Stimulated activated CD4-positive, alpha-beta T cell treated with anti-CD3 and anti-CD28 coated beads, Interleukin-1b, Interleukin-23, amount 100 ng/mL, for 24 hours (primary cell): ENCODE results near the gene DCUN1D4.

Experiments
- DNase-seq, 4 experiments: peaks; one replicate each; pipeline ENCODE4 v3.0.0-alpha.2; 2020; ENCODE audit warnings: low read depth in 4 of 4, low spot score in 1 of 4

DCUN1D4 gene

GRCh38 chr4:51853027-51853682 is 10.2 kb downstream of the DCUN1D4 start:
- DNase-seq: no peak

DNA sequence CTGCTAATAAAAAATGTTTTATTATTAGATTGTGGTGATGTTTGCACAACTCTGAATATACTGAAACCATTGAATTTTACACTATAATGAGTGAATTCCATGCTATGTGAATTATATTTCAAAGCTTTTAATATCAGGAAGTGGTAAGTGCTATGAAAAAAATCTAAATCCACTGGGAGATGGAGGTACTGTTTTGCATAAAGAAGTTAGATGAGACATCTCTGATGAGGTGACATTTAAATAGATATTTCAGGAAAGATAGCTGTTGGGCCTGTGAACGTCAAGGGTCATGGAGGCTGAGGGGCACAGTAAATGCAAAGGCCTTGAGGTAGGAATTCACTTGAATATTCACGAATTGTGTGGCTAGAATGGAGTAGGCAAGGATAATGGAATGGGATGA is 12.3 kb downstream of the DCUN1D4 start:
- DNase-seq: no peak

- no peak for DNase-seq
Observed at GRCh38 chr4:51855751-51856150, 12.8 kb downstream of the DCUN1D4 start.

DNA sequence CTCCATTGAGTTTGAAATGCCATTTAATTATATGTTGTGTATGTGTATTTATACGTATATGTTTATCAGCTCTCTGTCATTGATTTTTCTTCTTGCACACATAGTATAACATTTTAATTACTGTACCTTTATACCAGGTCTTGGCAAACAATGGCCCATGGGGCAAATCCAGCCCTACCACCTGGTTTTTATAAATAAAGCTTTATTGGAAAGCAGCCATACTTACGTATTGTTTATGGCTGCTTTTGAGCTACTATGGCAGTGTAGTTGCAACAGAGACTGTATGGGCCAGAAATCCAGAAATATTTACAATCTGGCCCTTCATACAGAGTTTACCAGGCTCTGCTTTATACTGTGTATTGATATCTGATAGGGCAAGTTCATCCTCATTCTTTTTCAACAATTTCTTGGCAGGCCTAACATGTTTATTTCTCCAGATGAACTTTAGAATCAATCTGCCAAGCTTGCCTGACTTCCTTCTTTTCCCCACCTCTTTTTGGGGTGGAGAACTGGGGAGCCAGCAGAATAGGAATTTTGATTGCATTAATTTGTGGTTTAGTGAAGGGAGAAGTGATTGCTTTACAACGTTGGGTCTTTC is 15.8 kb downstream of the DCUN1D4 start:
- no peak for DNase-seq

DNA sequence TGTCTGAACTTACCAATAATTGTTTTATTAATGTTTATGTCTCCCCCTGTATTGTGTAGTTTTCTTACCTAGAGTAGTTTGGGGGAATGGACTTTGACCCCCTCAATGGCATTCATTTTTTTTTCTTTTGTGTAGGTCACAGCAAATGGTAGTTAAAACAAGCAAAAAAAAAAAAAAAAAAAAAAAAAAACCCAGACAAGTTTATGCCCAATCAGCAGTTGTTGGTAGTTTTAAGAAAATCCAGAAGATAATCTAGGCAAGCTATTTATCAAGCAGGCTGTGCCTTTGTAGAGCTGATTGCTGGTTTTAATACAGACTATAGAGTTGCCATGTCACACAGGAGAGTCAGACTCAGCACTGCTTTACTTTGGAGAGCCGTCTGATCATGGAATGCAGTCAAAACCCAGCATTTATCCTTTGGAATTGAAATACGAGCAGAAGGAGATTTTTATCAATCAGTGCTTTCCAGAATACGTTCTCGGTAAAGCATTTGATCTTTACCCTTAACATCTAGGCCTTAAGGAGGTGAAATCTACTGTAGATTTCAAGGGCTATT is 16.6 kb downstream of the DCUN1D4 start:
- no peak for DNase-seq

DNA sequence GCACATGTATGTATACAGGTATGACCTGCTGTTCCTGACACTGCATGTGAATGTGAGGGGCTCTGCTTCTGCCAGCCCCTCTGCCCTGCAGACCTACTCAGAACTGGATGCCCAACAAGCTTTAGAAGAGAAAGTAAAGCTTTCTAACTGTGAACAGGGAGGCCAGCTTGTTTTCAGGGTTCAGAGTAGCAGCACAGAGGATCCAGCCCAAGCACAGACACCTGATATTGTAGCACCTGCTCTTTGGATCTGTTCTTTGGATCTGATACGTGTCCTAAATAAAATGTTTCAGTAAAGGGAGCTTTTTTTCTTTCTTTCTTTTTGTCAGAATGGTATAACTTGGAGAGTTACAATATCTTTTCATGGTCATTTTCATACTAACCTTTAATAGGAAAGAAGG is 19.2 kb downstream of the DCUN1D4 start:
- no peak for DNase-seq

- DNase-seq: no peak
Observed at GRCh38 chr4:51862781-51863180, 19.8 kb downstream of the DCUN1D4 start.

DNA sequence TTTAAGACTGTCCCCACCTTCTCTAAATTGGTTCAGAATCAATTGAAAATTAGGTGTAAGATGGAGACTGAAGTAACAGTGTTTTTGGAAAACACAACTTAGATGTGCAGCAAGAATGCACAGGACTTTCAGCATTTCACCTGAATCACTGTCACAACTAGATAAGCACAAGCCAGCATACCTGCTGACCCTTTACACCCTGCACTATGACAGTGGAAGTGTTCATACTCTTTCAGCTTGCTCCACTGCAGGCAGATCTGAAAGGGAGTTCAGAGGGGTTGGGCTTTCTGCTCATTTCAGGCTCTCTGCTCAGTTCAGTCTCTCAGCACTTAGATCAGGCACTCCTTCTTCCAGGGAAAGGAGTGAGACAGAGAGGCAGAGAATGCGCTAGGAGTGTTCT is 22.8 kb downstream of the DCUN1D4 start:
- DNase-seq: no peak

DNA sequence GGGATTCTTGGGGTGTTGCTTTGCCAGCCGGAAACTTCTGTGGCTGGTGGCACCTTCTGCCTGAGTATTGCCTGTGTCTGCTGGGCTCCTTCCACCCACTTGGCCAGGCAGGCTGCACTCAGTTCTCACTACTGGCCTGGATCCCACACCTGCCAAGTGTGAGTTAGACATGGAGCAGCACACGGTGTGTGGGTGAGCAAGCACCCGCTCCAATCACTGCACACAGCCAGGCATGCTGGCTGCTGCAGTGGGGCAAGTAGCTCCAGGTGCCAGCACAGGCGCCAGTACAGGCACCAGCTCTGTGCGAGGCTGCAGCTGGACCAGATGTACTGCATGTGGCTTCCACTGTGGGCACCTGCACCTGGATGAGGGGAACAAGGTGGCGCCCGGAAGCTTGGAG is 23.9 kb downstream of the DCUN1D4 start:
- no peak for DNase-seq

- no peak for DNase-seq
Observed at GRCh38 chr4:51867689-51868448, 24.9 kb downstream of the DCUN1D4 start.

DNA sequence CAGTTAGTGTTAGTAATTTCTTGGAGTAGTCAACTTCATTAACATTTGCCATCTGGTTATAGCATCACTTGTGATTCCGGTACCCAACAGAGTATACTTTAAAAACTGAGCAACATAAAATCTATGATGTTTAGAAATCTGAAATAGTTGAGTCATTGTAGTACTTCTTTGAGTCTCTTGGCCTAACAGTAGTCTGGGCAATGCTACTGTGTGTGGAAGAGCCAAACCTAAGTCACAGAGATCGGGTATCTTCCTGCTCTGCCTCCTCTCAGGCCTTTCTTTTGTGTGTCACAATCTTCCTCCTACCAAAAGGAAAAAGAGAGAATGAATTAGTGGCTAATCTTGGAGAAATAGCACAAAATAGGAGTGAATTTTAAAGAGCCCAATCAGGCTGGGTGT is 25.5 kb downstream of the DCUN1D4 start:
- no peak for DNase-seq

- no peak for DNase-seq
Observed at GRCh38 chr4:51870441-51871188, 27.7 kb downstream of the DCUN1D4 start.

- DNase-seq: no peak
Observed at GRCh38 chr4:51872283-51872997, 29.5 kb downstream of the DCUN1D4 start.

DNA sequence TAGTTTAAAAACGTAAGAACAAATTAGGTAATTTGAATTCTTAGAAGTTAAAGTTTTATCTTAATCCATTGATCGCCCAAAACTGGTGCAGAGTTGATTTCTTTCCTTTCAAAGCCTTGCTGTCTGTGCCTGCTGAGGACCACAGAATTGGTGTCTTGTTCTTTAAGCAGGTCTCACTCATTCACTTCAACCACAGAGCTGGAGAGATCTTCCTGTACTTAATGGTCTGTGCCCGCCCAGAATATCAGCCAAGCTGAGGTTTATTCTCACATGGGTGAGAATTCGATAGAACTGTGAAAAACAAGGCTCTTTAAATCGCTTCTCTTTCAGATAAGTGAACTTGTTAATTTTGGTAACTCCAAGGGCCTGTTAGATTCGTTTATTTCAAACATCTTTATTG is 31.6 kb downstream of the DCUN1D4 start:
- no peak for DNase-seq

- DNase-seq: no peak
Observed at GRCh38 chr4:51878431-51878830, 35.5 kb downstream of the DCUN1D4 start.

DNA sequence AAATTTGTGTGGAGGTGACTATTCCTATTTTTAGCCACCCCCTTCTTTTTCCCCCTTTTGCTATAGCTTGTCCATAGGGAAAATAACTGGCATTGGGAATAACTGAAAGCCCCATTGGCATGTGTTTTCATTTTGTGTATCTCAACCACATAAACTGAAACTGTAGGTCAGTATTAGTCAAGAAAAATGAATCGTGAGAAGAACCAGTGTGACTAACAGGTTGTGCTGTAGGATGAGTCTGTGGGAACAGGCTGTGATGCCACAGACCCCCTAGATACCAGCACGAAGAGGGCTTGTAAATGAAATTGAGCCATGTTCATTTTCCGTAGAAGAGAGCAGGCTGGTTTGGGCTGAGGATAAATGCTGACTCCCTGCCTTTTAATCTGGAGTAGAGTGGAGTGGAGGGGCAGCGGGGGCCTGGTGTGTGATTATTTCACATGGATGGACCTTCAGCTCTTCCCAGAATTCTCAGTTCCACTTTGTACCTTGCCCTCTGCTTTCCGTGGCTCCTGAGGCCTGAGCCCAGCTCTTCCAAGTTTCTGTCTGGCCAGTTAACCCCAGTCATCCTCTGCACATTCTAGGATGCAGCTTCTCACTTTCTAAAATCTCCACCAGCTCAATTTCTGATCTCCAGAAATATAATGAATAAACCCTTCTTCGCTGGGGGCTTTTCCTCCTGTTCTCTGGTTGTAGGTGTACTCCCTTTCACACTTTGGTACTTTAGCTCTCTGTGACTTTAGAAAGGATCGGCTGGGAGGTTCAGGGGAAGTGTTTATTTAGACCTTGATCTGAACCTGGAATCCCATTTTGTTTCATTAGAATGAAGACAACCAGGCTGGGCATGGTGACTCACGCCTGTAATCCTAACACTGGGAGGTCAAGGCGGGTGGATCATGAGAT is 37.3 kb downstream of the DCUN1D4 start:
- no peak for DNase-seq

DNA sequence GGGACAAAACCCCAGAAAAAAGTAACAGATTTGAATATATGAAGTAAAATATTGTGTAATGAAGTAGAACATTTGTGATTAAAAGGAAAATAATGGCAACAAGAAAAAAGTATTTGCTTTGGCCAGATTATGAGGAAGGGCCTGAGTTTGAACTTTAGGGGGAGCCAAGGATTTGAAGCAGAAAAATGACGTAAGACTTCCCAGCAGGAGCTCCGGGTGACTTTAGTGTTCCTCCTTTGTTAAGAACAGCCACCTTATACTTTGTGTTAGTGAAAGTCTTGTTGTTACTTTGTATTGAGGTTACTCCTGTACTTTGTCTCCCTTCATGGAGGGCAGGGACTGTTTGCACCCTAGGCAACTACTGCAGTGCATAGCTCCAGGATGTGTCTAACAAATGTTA is 41.1 kb downstream of the DCUN1D4 start:
- DNase-seq: no peak

DNA sequence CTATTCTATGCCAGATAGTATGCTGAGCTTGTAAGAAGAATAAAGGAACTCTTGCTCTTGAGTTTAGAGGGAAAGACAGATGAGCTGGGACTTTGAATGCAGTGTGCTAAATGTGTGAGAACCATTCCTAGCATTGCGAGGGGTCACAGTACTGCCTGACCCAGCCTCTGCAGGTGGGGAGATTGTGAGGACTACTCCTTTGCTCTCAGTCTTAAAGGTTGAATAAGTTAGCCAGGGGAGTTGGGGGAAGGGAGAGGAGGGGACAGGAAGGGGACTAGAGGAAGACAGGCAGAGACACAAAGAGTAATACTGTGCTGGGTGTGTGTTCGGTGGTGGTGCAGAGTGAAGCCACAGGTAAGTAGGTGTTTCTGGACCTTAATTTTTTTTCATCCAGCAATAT is 41.7 kb downstream of the DCUN1D4 start:
- no peak for DNase-seq

- DNase-seq: no peak
Observed at GRCh38 chr4:51885363-51885762, 42.4 kb downstream of the DCUN1D4 start.

- no peak for DNase-seq
Observed at GRCh38 chr4:51890760-51891159, 47.8 kb downstream of the DCUN1D4 start.
